Activated naive CD4-positive, alpha-beta T cell treated with anti-CD3 and anti-CD28 coated beads, Interleukin-2, amount 10 ng/mL, durations not matched to agents 7 days and 5 days (primary cell): ENCODE results near the gene SNCAIP.

Experiments
- CTCF ChIA-PET: fragments of 350-600 bp; sonication (Branson Sonifier 250); formaldehyde crosslinking; loops from one replicate; lab custom pipeline; 2021; ENCODE audit warnings: antibody characterized with exemption; lab: Charles Lee
- DNase-seq: peaks from one replicate; pipeline ENCODE4 v3.0.0-alpha.2; 2020
- H3K27ac Mint-ChIP-seq: one replicate; pipeline ENCODE4 v1.8.0; 2021; ENCODE audit warnings: mild to moderate bottlenecking, moderate library complexity, mixed read lengths
- H3K27me3 Mint-ChIP-seq: one replicate; pipeline ENCODE4 v1.8.0; 2021; ENCODE audit warnings: mild to moderate bottlenecking, mixed read lengths
- H3K36me3 Mint-ChIP-seq: one replicate; pipeline ENCODE4 v1.8.0; 2021; ENCODE audit warnings: mixed read lengths
- H3K4me1 Mint-ChIP-seq: one replicate; pipeline ENCODE4 v1.8.0; 2021; ENCODE audit warnings: mixed read lengths
- H3K4me3 Mint-ChIP-seq: one replicate; pipeline ENCODE4 v1.8.0; 2021; ENCODE audit warnings: mild to moderate bottlenecking, moderate library complexity, mixed read lengths
- H3K9me3 Mint-ChIP-seq: one replicate; pipeline ENCODE4 v1.8.0; 2021; ENCODE audit warnings: mixed read lengths

SNCAIP gene

GRCh38 chr5:122455939-122456338 lies 143.9 kb downstream of the SNCAIP start:
- CTCF ChIA-PET: no interaction called here
- H3K36me3 Mint-ChIP-seq: no peaks in the 10 kb centered on the region
- no peak for DNase-seq
- H3K4me3 Mint-ChIP-seq: no peak overlapping the region
- H3K4me1 Mint-ChIP-seq: no peaks in the 10 kb centered on the region
- no peaks in the 10 kb centered on the region for H3K27me3 Mint-ChIP-seq
- H3K27ac Mint-ChIP-seq: no peak overlapping the region
- H3K9me3 Mint-ChIP-seq: no peaks in the 10 kb centered on the region

- Mint-ChIP-seq H3K4me1 (no peaks in the 10 kb centered on the region), H3K27me3 (no peaks in the 10 kb centered on the region), H3K36me3 (no peaks in the 10 kb centered on the region), H3K9me3 (no peaks in the 10 kb centered on the region), H3K4me3 (no peak overlapping the region), H3K27ac (no peak overlapping the region)
- CTCF ChIA-PET: no interaction called here
- no peak for DNase-seq
Measured at GRCh38 chr5:122457178-122457826, 145.3 kb downstream of the SNCAIP start.

- Mint-ChIP-seq H3K9me3 (no peaks in the 10 kb centered on the region), H3K4me1 (no peaks in the 10 kb centered on the region), H3K27me3 (no peaks in the 10 kb centered on the region), H3K4me3 (no peak overlapping the region), H3K36me3 (no peaks in the 10 kb centered on the region), H3K27ac (no peak overlapping the region)
- CTCF ChIA-PET: no interaction called here
- DNase-seq: no peak
Measured at GRCh38 chr5:122458278-122458872, 146.3 kb downstream of the SNCAIP start.

DNA sequence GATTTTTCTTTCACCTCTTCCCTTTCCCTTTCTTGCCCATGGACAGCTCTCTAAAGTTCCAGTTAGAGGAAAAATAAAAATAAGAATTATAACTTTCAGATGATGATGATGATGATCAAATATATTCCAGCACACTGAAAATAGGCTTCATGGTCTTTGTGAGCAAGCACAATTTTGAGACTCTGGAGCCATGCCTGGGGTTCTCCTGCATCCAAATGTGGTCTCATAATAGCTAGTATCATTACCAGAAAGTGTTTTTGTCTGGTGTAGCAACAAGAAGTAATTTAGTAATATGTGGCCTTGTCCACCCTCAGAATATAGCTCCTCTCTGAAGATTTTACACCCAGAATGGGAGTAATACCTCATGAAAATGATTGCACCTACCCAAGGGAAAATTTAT lies 150.4 kb downstream of the SNCAIP start:
- Mint-ChIP-seq H3K4me3 (no peak overlapping the region), H3K27me3 (no peaks in the 10 kb centered on the region), H3K27ac (no peak overlapping the region), H3K36me3 (no peaks in the 10 kb centered on the region), H3K9me3 (no peaks in the 10 kb centered on the region), H3K4me1 (no peaks in the 10 kb centered on the region)
- CTCF ChIA-PET: no interaction called here
- DNase-seq: no peak

GRCh38 chr5:122463221-122463620 lies 151.2 kb downstream of the SNCAIP start:
- Mint-ChIP-seq H3K36me3 (no peaks in the 10 kb centered on the region), H3K27ac (no peak overlapping the region), H3K4me3 (no peak overlapping the region), H3K9me3 (no peaks in the 10 kb centered on the region), H3K27me3 (no peaks in the 10 kb centered on the region), H3K4me1 (no peaks in the 10 kb centered on the region)
- CTCF ChIA-PET: no interaction called here
- DNase-seq: no peak

DNA sequence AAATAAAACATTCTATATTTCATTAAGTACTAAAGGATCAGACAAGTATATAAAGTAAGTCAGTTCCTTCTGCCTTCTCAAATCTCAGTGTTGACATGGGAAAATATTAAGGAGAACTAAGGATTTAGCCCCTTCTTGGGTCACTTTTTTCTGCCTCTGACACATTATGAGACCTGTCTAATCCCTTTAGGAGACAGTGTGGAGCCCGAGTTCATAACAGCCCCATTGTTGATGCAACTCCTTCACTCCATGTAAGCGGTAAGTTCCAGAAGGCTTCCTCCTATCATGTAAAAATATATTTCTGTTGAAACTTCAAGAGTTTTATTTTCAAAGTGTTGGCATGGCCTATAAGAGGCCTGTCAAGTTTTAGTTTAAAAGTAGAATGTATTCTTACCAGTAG lies 152.2 kb downstream of the SNCAIP start:
- Mint-ChIP-seq H3K4me1 (no peaks in the 10 kb centered on the region), H3K4me3 (no peak overlapping the region), H3K27ac (no peak overlapping the region), H3K36me3 (no peaks in the 10 kb centered on the region), H3K9me3 (no peaks in the 10 kb centered on the region), H3K27me3 (no peaks in the 10 kb centered on the region)
- CTCF ChIA-PET: no interaction called here
- DNase-seq: no peak

DNA sequence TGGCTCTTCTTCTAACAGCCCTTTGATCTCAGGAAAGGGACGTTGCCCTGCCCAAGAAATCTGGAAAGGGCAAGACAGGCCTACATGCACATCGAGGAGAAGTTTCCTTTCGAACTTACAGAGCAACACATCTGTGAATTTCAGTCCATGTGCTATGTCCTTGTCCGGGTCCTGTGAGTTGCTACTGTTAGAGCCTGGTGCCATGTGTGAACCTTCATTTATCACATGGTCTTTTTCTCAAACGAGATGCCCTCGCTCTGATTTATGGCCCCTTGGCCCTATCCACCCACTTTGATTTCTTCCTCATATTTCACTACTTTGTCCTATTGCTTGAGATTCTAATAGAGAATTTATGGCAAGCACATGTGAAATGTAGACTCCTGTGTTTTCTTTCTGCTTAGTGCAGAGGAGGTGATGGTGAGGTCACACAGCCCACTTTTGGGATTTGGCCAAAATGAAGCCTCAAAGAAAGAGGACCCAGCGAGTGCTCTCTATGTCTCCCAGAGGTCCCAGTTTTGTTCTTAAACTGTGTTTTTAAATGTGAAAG lies 153.1 kb downstream of the SNCAIP start:
- Mint-ChIP-seq H3K9me3 (no peaks in the 10 kb centered on the region), H3K36me3 (no peaks in the 10 kb centered on the region), H3K4me3 (no peak overlapping the region), H3K4me1 (no peaks in the 10 kb centered on the region), H3K27ac (no peak overlapping the region), H3K27me3 (no peaks in the 10 kb centered on the region)
- no peak for DNase-seq
- CTCF ChIA-PET: no interaction called here

DNA sequence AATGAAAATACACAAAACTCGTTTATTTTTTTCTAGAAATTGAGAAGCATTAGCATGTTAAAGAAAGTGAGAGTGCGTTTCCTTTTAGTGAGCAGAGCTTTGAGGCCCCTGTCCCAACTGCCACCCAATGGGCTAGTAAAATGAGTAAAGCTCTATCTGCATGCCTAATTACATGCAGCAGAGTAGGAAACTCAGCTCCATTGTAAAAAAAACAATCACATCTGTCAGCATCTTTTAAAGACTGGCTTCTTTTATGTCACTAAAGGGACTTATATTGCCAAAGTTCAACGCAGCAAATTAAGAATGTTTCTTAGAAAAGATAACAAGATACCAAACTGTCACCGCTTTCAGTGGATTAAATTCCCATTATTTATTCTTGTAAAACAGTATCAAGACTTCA lies 154.0 kb downstream of the SNCAIP start:
- Mint-ChIP-seq H3K27ac (no peak overlapping the region), H3K36me3 (no peaks in the 10 kb centered on the region), H3K4me1 (no peaks in the 10 kb centered on the region), H3K4me3 (no peak overlapping the region), H3K27me3 (no peaks in the 10 kb centered on the region), H3K9me3 (no peaks in the 10 kb centered on the region)
- DNase-seq: no peak
- CTCF ChIA-PET: no interaction called here

- CTCF ChIA-PET: interaction anchor here (1.0 kb wide), 1 partner anchor 16 kb away, joined by 3 read pairs; no protein-coding TSS in a partner anchor
- Mint-ChIP-seq H3K4me3 (no peak overlapping the region), H3K27me3 (no peaks in the 10 kb centered on the region), H3K36me3 (no peaks in the 10 kb centered on the region), H3K9me3 (no peaks in the 10 kb centered on the region), H3K27ac (no peak overlapping the region), H3K4me1 (no peaks in the 10 kb centered on the region)
- no peak for DNase-seq
Measured at GRCh38 chr5:122468351-122469116, 156.5 kb downstream of the SNCAIP start.

GRCh38 chr5:122469384-122469919 lies 157.4 kb downstream of the SNCAIP start:
- CTCF ChIA-PET: no interaction called here
- H3K9me3 Mint-ChIP-seq: no peaks in the 10 kb centered on the region

DNA sequence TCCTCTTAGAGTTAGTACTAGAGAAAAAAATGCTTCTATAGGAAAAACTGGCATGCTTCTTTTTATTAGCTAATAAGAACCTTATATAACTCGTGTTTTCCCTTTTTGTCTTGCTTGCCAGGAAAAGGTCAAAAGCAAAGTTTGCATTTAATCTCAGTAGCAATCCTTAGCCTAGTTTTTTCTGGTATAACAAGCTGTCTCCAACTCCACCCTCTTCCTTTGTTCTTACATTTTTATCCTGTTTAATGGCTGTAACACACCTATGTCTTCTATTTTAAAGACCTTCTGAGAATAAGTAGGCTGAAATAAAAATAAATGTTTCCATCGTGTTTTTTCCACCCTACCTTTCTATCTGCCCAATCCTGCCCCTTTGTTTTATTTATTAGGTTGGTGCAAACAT lies 158.3 kb downstream of the SNCAIP start:
- Mint-ChIP-seq H3K4me1 (no peaks in the 10 kb centered on the region), H3K36me3 (no peaks in the 10 kb centered on the region), H3K9me3 (no peaks in the 10 kb centered on the region), H3K4me3 (no peak overlapping the region), H3K27me3 (no peaks in the 10 kb centered on the region), H3K27ac (no peak overlapping the region)
- no peak for DNase-seq
- CTCF ChIA-PET: interaction anchor here (0.6 kb wide), 1 partner anchor 579 kb away, joined by 3 read pairs; no protein-coding TSS in a partner anchor

More at GRCh38 chr5:122469384-122469919, 157.4 kb downstream of the SNCAIP start:
- Mint-ChIP-seq H3K4me1 (no peaks in the 10 kb centered on the region), H3K27me3 (no peaks in the 10 kb centered on the region), H3K4me3 (no peak overlapping the region), H3K36me3 (no peaks in the 10 kb centered on the region), H3K27ac (no peak overlapping the region)
- no peak for DNase-seq

GRCh38 chr5:122471031-122471751 lies 159.2 kb downstream of the SNCAIP start:
- no peak overlapping the region for H3K4me3 Mint-ChIP-seq
- DNase-seq: no peak
- no peak overlapping the region for H3K27ac Mint-ChIP-seq
- no peaks in the 10 kb centered on the region for H3K9me3 Mint-ChIP-seq
- H3K4me1 Mint-ChIP-seq: no peaks in the 10 kb centered on the region
- H3K36me3 Mint-ChIP-seq: no peaks in the 10 kb centered on the region
- CTCF ChIA-PET: no interaction called here
- no peaks in the 10 kb centered on the region for H3K27me3 Mint-ChIP-seq

DNA sequence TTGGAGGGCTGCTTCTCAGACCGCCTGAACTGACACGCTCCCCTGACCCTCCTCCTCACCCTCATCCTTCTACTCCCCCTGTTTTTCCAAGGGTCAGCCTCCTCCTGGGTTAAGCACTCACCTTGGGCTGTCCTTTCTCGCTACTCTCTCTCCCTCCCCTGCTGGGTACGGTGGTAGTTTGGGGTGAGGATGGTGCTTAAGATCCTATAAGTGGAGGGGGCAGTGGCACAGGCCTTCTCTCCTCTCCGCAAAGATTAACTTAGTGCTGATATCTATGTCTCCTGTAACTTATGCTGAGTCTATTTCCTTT lies 159.7 kb downstream of the SNCAIP start:
- Mint-ChIP-seq H3K4me3 (no peak overlapping the region), H3K4me1 (no peaks in the 10 kb centered on the region), H3K27ac (no peak overlapping the region), H3K9me3 (no peaks in the 10 kb centered on the region), H3K27me3 (no peaks in the 10 kb centered on the region), H3K36me3 (no peaks in the 10 kb centered on the region)
- CTCF ChIA-PET: no interaction called here
- DNase-seq: no peak
